HEK293 (cell line): ENCODE data around the gene MAPKAP1.

Experiments
- EGR2 ChIP-seq: fragments of 450-650 bp; formaldehyde crosslinking; IDR thresholded peaks from 2 replicates; pipeline ENCODE4 v1.5.1; 2016; ENCODE audit warnings: low read depth, missing biosample characterization, missing genetic modification characterization
- FEZF1 ChIP-seq: fragments of 450-650 bp; formaldehyde crosslinking; IDR thresholded peaks from 2 replicates; pipeline ENCODE4 v1.5.1; 2016; ENCODE audit warnings: missing biosample characterization, missing genetic modification characterization
- GLI2 ChIP-seq: fragments of 450-650 bp; formaldehyde crosslinking; IDR thresholded peaks from 2 replicates; pipeline ENCODE4; 2017; ENCODE audit warnings: missing biosample characterization, missing genetic modification characterization, low read depth, borderline replicate concordance
- IKZF3 ChIP-seq: fragments of 450-650 bp; IDR thresholded peaks from 2 replicates; pipeline ENCODE4 v1.5.0; 2018; ENCODE audit warnings: missing biosample characterization, mild to moderate bottlenecking, missing genetic modification characterization, moderate library complexity
- PBX3 ChIP-seq: sonication (generic); formaldehyde crosslinking; IDR thresholded peaks from 2 replicates; pipeline ENCODE4 v1.8.1; 2022; ENCODE audit warnings: mild to moderate bottlenecking, moderate library complexity, missing genetic modification reagents
- PRDM1 ChIP-seq: fragments of 450-650 bp; formaldehyde crosslinking; IDR thresholded peaks from 2 replicates; pipeline ENCODE4; 2016; ENCODE audit warnings: missing biosample characterization, missing genetic modification characterization
- PRDM10 ChIP-seq: fragments of 450-650 bp; formaldehyde crosslinking; IDR thresholded peaks from 2 replicates; pipeline ENCODE4 v1.5.1; 2016; ENCODE audit warnings: missing biosample characterization, missing genetic modification characterization
- PRDM2 ChIP-seq: fragments of 450-650 bp; formaldehyde crosslinking; IDR thresholded peaks from 2 replicates; pipeline ENCODE4 v1.5.1; 2016; ENCODE audit warnings: missing biosample characterization, missing genetic modification characterization, borderline replicate concordance
- REPIN1 ChIP-seq: fragments of 450-650 bp; formaldehyde crosslinking; IDR thresholded peaks from 2 replicates; pipeline ENCODE4 v1.5.1; 2017; ENCODE audit warnings: missing biosample characterization, missing genetic modification characterization, low read depth
- SP7 ChIP-seq: fragments of 450-650 bp; formaldehyde crosslinking; IDR thresholded peaks from 2 replicates; pipeline ENCODE4 v1.5.1; 2016; ENCODE audit warnings: missing biosample characterization, missing genetic modification characterization
- ZFP3 ChIP-seq: fragments of 450-650 bp; formaldehyde crosslinking; IDR thresholded peaks from 2 replicates; pipeline ENCODE4 v1.5.1; 2016; ENCODE audit warnings: low read depth, missing biosample characterization, missing genetic modification characterization
- ZNF148 ChIP-seq: fragments of 450-650 bp; formaldehyde crosslinking; IDR thresholded peaks from 2 replicates; pipeline ENCODE4 v1.5.0; 2017; ENCODE audit warnings: missing biosample characterization, missing genetic modification characterization, borderline replicate concordance
- ZNF16 ChIP-seq: fragments of 450-650 bp; formaldehyde crosslinking; IDR thresholded peaks from 2 replicates; pipeline ENCODE4 v1.5.1; 2016; ENCODE audit warnings: low read depth, missing biosample characterization, missing genetic modification characterization
- ZNF18 ChIP-seq: fragments of 450-650 bp; formaldehyde crosslinking; IDR thresholded peaks from 2 replicates; pipeline ENCODE4 v1.5.1; 2016; ENCODE audit warnings: missing biosample characterization, missing genetic modification characterization
- ZNF221 ChIP-seq: fragments of 450-650 bp; formaldehyde crosslinking; IDR thresholded peaks from 2 replicates; pipeline ENCODE4 v1.5.1; 2017; ENCODE audit warnings: missing biosample characterization, missing genetic modification characterization, borderline replicate concordance
- ZNF280C ChIP-seq: fragments of 450-650 bp; formaldehyde crosslinking; IDR thresholded peaks from 2 replicates; pipeline ENCODE4 v1.5.1; 2016; ENCODE audit warnings: missing biosample characterization, missing genetic modification characterization
- ZNF558 ChIP-seq: fragments of 450-650 bp; formaldehyde crosslinking; IDR thresholded peaks from 2 replicates; pipeline ENCODE4 v1.5.1; 2016; ENCODE audit warnings: missing biosample characterization, missing genetic modification characterization
- ZNF600 ChIP-seq: fragments of 450-650 bp; formaldehyde crosslinking; IDR thresholded peaks from 2 replicates; pipeline ENCODE4 v1.5.1; 2016; ENCODE audit warnings: missing biosample characterization, missing genetic modification characterization
- ZNF621 ChIP-seq: fragments of 450-650 bp; formaldehyde crosslinking; IDR thresholded peaks from 2 replicates; pipeline ENCODE4 v1.5.1; 2017; ENCODE audit warnings: missing biosample characterization, missing genetic modification characterization
- ZNF629 ChIP-seq: fragments of 450-650 bp; formaldehyde crosslinking; IDR thresholded peaks from 2 replicates; pipeline ENCODE4 v1.5.1; 2017; ENCODE audit warnings: missing biosample characterization, missing genetic modification characterization
- ZNF664 ChIP-seq: fragments of 450-650 bp; formaldehyde crosslinking; IDR thresholded peaks from 2 replicates; pipeline ENCODE4 v1.5.1; 2016; ENCODE audit warnings: missing biosample characterization, missing genetic modification characterization
- ZNF677 ChIP-seq: fragments of 450-650 bp; IDR thresholded peaks from 2 replicates; pipeline ENCODE4 v1.5.0; 2018; ENCODE audit warnings: missing biosample characterization, mild to moderate bottlenecking, missing genetic modification characterization, moderate library complexity
- ZNF76 ChIP-seq: fragments of 450-650 bp; formaldehyde crosslinking; IDR thresholded peaks from 2 replicates; pipeline ENCODE4; 2016; ENCODE audit warnings: low read depth, missing biosample characterization, missing genetic modification characterization, borderline replicate concordance

Gene MAPKAP1

GRCh38 chr9:125541840-125542243, 165.2 kb downstream of the MAPKAP1 start (continued):
- no peak for TF ChIP-seq GLI2 (tag by site-specific recombination)
- TF ChIP-seq SP7 (tag by site-specific recombination) = no peak
- no peak for TF ChIP-seq REPIN1 (tag by site-specific recombination)
- TF ChIP-seq ZNF76 (tag by site-specific recombination) = no peak
- TF ChIP-seq PBX3 (CRISPR knock-in tag) = no peak
- TF ChIP-seq ZNF621 (tag by site-specific recombination) = no peak
- TF ChIP-seq ZNF677 = no peak
- TF ChIP-seq ZFP3 (tag by site-specific recombination) = no peak
- TF ChIP-seq PRDM10 (tag by site-specific recombination) = peak; percentile 65
- TF ChIP-seq ZNF18 (tag by site-specific recombination) = 0 out of 2 replicates have a peak, but pooled peaks have one; percentile 23
- no peak for TF ChIP-seq PRDM1 (tag by site-specific recombination)
- no peak for TF ChIP-seq ZNF148 (tag by site-specific recombination)
- TF ChIP-seq ZNF600 (tag by site-specific recombination) = peak; percentile 58
- peak; percentile 98 for TF ChIP-seq FEZF1 (tag by site-specific recombination)
- TF ChIP-seq IKZF3 = peak; percentile 60; the same call in 1 of the 2 replicates
- TF ChIP-seq PRDM2 (tag by site-specific recombination) = no peak
- TF ChIP-seq ZNF664 = no peak
- TF ChIP-seq ZNF629 (tag by site-specific recombination) = no peak
- TF ChIP-seq ZNF16 (tag by site-specific recombination) = no peak
- TF ChIP-seq ZNF280C = no peak
- no peak for TF ChIP-seq ZNF221 (tag by site-specific recombination)
- TF ChIP-seq EGR2 (tag by site-specific recombination) = no peak
- TF ChIP-seq ZNF558 (tag by site-specific recombination) = no peak
